ENCODE data around the gene TP53I3.

GRCh38 chr2:24072259-24072658 lies 12.4 kb downstream of the TP53I3 start:
- TF ChIP-seq POLR2A (IDR thresholded peaks at IDR 0.05): no peak
- TF ChIP-seq, protein P1, sequence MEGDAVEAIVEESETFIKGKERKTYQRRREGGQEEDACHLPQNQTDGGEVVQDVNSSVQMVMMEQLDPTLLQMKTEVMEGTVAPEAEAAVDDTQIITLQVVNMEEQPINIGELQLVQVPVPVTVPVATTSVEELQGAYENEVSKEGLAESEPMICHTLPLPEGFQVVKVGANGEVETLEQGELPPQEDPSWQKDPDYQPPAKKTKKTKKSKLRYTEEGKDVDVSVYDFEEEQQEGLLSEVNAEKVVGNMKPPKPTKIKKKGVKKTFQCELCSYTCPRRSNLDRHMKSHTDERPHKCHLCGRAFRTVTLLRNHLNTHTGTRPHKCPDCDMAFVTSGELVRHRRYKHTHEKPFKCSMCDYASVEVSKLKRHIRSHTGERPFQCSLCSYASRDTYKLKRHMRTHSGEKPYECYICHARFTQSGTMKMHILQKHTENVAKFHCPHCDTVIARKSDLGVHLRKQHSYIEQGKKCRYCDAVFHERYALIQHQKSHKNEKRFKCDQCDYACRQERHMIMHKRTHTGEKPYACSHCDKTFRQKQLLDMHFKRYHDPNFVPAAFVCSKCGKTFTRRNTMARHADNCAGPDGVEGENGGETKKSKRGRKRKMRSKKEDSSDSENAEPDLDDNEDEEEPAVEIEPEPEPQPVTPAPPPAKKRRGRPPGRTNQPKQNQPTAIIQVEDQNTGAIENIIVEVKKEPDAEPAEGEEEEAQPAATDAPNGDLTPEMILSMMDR (IDR thresholded peaks at IDR 0.05): no peak
